COLO829 (cell line): Measurements from ENCODE around the gene ZDHHC24.
"Not testable (repeated sequence)": the region's sequence is repeated elsewhere in the genome, so short reads cannot be mapped to it uniquely, and the experiment has no call there.

Source experiments
- DNase-seq: peaks from one replicate; pipeline ENCODE4 v3.0.0; 2012; ENCODE audit warnings: low spot score

The ZDHHC24 gene, protein sequence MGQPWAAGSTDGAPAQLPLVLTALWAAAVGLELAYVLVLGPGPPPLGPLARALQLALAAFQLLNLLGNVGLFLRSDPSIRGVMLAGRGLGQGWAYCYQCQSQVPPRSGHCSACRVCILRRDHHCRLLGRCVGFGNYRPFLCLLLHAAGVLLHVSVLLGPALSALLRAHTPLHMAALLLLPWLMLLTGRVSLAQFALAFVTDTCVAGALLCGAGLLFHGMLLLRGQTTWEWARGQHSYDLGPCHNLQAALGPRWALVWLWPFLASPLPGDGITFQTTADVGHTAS

DNA sequence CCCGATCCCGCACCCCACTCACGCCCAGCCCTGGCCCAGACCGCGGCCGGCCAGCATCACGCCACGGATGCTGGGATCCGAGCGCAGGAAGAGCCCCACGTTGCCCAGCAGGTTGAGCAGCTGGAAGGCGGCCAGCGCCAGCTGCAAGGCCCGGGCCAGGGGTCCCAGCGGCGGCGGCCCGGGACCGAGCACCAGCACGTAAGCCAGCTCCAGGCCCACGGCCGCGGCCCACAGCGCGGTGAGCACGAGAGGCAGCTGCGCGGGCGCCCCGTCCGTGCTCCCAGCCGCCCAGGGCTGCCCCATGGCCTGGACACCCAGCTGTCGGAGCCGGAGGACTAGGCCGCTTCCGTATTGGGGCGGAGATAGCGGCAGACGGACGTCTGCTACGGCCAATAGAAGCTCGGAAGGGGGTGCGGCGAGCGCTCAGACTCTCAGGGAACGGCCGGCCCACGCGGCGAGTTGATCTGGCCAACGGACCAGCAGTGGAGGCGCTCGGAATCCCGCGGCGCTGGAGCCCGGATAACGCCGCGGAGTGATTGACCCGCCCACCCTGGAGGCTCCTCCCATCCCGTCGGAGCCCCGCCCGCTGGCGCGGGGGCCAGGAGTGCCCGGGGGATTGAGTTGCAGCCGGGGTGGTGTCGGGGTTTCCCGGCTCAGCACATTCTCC, at the start of gene ZDHHC24:
ZDHHC24 (minus strand) TSS at position 348 of the 667 bp plus-strand sequence; CDS start at position 303, 45 bp downstream.
- peak; percentile 95 for DNase-seq

DNA sequence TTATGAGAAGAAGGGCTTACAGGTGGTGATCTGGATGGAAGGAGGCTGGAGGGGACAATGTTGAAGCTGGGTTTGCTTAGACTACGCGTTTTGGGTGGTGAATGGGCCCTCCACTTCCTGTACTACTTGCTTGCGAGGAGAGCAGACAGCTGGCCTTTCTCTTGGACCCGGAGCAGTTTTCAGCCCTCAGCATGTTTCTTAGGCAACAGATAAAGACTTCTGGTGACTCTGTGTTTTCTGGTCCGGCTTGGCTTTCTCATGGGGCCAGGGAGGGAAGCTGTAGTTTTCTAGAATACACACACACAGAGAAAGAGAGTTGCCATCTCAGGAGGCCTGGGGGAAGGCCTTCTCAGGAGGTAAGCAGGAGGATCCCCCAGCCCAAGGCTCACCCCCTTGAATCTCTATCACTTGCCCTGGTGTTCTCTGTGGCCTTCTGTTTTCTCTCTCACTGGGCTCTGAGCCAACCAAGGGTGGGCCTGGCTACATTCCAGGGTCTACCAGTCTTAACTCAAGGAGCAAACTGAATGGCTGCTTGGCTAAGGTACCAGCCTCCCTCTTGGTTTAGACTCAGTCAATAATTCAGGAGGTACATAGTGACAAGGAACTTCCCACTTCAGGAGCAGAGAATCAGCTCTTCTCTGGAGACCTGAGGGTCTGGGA, 49.5 kb upstream of the ZDHHC24 start:
- no peak for DNase-seq

DNA sequence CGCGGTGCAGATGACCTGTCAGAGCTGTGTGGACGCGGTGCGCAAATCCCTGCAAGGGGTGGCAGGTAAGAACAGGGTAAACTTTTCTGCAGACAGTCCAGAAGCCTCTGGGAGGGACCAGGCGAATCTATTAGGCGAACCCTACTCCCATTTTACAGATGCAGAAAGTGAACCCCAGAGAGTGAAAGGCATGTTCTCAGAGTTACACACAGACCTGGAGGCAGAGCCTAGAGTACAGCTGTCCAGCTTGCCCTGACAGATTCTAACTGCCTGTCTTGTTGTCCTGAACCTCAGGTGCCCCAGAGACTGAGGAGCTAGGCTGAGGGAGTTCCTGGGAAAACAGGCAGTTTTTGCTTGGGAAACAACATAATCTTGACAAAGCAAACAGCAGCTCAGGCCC, 47.8 kb upstream of the ZDHHC24 start:
- no peak for DNase-seq

DNA sequence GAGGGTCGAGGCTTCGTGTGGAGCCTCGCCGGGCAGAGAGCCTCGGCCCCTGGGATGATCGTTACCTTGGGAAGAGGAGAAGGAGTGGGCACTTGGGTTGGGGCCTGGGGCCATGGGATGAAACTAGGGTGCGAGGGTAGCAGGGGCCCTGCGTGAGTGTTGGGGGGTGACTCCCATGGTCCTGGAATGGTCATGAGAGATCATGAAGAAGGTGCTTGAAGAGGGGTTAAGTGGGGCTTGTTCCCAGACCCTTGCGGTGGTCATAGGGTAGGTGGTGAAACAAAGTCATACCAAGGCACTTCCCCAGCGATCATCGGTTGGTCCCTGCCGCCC, 47.4 kb upstream of the ZDHHC24 start:
- no peak for DNase-seq

DNA sequence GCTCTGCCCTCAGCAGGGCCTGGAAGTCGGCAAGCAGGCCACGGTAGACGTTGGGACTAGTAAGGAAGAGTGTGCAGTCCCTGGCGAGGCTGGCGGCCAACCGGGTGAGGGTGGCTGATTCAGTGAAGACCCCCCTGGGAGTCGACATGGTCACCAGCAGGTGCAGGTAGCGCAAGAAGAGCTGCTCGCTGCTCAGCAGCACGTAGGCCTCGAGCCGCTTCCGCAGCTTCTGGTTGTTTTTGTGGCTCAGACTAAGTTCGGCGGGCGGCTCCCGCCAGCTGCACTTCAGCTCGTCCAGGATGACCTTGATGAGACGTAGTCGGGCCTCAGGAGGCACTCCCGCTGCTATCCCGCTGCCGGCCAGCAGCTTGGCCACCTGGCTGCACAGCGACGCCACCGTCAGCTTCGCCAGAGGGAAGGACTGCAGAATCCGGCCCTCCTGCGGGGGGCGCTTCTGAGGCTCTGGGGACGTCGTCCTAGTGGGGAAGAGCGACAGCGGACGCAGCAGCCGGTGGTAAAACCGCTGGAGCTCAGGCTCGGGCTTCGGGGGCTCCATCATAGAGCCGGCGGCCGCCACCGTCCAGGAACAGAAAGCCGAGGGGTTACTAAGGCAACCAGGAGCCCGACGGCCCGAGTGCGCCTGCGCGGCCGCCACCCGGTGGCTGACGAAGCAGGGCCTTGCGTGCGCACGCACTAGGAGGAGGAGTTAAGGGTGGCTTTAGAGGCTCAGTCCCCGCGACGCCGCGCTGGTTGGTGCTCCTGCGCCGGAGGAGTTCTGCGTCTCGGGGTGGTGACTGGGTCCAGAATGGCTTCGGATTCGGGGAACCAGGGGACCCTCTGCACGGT, 46.8 kb upstream of the ZDHHC24 start, which contains the start of the genes CCDC87 and CCS:
CCDC87 (minus strand) TSS at position 607 of the 846 bp plus-strand sequence; CDS start at position 559, 48 bp downstream.
CCS (plus strand) TSS at position 729 of the 846 bp plus-strand sequence; CDS start at position 806, 77 bp downstream.
- peak; percentile 100 for DNase-seq

DNA sequence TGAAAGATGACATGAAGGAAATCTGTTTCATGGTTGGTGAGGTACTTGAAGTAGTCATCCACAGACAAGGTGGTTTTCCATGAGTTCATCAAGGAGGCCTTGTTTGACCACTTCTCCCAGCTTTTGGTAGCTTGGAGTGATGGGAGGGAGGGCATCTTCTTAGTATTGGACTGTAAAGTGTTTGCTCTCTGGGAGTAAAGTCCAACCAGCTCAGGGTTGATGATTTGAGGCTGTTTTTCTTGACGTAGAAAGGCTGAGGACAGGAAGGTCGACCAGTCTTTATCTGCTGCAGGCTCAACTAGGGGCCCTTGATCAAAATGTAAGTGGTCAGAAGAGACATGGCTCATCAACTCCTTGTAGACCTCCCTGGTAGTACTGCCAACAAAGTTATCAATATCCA, 45.3 kb upstream of the ZDHHC24 start:
- no peak for DNase-seq

DNA sequence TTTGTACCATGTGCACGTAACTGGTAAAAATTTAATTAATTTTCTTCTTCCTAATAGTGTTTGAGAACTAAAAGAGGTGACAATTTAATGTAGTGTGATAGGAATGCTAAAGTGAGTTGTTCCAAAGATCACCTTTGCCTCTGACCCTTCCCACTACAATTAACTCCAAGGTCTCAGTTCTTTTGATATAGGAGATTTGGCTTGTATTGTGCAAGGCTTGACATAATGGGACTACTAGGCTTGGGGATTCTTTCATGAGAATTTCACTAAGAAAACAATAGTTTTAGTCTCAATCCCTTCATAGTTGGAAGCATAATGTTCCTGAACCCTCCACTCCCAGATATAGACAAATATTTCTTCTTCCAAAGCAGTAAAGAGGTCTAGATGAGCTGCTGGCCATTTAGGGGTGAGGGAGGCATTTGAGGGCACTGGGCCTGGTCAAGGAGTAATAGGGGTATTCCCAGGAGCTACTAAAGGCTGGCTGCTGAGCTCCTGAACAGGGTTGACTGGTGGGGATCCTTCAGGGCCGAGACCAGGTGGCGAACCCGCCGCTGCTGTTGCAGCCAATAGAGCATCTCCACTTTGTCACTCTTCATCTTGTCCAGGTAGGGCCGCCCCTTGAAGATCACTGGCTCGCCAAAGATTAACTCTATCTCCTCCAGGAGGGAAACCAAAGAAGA, 44.3 kb upstream of the ZDHHC24 start:
- DNase-seq: no peak

DNA sequence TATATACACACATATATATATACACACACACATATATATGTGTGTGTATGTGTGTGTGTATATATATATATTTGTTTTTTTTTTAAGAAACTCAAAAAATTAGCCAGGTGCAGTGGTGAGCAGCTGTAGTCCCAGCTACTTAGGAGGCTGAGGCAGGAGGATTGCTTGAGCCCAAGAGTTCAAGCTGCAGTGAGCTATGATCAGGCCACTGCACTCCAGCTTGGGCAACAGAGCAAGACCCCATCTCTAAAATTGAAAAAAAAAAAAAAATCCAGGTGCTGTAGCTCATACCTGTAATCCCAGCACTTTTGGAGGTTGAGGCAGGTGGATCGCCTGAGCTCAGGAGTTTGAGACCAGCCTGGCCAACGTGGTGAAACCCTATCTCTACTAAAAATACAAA, 43.5 kb upstream of the ZDHHC24 start:
- DNase-seq: not testable (repeated sequence)

DNA sequence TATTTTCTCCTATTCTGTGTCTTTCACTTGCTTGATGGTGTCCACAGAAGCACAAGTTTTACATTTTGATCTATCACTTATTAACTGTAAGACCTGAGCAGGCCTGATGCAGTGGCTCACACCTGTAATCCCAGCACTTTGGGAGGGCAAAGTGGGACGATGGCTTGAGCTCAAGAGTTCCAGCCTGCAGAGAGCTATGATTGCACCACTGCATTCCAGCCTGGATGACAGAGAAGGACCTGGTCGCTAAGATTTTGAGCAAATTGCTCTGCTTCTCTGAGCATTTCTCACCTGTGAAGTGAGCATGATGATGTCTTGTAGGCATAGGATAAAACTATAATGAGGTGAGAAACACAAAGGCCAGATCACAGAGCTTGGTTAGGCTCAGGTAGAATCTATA, 40.3 kb upstream of the ZDHHC24 start:
- no peak for DNase-seq

DNA sequence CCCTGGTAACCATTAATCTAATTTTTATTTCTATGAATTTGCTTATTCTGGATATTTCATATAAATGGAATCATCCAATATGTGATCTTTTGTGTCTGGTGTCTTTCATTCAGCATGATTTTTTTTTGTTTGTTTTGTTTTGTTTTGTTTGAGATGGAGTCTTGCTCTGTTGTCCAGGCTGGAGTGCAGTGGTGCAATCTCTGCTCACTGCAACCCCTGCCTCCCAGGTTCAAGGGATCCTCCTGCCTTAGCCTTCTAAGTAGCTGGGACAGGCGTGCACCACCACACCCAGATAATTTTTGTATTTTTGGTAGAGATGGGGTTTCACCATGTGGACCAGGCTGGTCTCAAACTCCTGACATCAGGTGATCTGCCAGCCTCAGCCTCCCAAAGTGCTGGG, 39.6 kb upstream of the ZDHHC24 start:
- not testable (repeated sequence) for DNase-seq

DNA sequence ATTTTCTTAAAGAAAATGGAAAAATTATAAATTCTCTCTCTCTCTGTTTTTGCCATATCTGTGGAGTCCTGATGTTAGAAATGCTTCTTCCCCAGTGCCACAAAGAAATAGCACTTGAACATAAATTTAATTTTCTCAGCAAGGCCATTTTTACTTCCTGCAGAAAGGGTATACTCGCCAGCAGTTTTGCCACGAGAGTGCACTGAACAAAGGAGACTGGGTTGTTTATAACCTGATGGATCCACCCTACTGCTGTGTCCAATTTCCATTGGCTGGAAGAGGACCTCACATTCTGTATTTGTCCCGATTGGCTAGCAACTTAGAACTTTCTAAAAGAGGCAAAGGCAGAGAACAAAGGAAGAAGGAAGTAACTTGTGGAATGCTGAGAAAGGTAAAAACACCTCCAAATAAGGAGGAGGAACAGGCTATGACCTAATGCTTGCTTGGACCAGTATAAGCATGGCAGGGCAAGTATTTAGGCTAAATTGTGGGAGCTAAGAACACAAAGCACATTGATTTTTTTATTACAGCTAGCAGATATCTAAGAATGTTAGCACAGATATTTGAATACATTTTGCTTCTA, 36.8 kb upstream of the ZDHHC24 start:
- not testable (repeated sequence) for DNase-seq

DNA sequence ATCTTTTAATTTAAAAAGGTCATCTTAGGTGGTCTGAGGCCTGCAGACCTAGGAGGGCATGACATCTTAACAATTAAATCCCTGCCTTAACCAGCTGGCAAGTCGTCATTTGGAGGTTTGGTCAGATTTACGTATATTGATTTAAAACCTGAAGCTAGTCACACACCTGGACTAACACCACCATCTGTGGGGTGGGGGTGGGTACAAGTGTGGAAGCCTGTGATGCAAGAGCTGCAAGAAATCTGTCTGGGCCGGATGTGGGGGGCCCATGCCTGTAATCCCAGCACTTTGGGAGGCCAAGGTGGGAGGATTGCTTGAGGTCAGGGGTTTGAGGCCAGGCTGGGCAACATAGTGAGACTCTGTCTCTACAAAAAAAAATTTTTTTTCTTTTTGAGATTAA, 35.4 kb upstream of the ZDHHC24 start:
- DNase-seq: no peak

DNA sequence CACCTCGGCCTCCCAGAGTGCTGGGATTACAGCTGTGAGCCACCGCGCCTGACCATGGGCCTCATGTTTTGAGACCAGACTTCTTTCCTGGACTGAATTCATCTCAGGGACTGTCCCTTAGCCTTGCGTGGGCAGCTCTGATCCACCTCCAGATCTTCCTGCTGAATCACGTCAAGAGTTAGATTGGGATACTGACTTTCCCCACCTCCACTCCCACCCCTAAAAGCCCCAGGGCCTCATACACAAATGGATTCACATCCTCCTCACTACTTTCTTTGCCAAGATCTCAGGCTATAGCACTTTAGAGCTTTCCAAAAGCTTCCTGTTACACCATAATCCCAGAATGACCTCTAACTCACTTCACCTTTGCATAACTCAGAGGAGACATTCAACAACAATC, 35.0 kb upstream of the ZDHHC24 start:
- no peak for DNase-seq

DNA sequence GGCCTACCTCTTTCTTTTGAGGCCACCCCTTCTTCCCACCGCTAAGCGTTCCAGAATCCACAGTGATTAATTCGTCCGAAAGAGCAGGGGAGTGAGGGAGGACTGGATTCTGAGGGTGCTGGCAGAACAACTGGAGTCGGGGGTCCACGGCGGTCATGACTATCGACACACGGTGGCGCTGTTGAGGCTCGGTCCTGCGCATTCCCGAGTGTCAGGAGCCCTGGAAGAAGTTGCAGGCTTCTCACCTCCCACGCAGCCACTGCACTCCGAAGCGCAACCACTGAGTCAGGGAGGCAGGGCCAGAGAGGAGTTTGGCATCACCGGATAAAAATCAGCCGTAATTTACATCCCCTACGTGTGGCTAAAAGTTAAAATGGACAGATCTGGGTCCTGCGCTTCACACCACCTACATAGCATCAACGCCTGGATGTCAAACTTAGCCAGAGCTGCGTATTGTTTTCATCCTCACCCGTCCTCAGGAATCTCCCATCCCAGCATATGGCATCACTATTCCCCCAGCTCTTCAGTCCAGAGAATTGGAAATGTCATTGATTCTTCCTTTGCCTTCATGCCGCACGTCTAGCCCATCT, 33.3 kb upstream of the ZDHHC24 start:
- DNase-seq: peak; percentile 77

DNA sequence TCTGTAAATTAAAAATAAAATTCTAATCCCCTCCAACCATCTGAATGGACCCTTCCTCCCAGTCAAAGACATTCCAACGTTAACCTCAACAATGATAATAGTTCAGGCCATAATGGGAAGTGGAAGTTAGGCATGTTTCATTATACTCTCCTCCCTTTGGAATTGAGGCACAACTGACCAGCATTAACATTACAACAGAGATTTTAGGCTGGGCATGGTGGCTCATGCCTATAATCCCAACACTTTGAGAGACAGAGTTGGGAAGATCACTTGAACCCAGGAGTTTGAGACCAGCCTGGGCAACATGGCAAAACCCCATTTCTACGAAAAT, 25.0 kb upstream of the ZDHHC24 start:
- DNase-seq: no peak

DNA sequence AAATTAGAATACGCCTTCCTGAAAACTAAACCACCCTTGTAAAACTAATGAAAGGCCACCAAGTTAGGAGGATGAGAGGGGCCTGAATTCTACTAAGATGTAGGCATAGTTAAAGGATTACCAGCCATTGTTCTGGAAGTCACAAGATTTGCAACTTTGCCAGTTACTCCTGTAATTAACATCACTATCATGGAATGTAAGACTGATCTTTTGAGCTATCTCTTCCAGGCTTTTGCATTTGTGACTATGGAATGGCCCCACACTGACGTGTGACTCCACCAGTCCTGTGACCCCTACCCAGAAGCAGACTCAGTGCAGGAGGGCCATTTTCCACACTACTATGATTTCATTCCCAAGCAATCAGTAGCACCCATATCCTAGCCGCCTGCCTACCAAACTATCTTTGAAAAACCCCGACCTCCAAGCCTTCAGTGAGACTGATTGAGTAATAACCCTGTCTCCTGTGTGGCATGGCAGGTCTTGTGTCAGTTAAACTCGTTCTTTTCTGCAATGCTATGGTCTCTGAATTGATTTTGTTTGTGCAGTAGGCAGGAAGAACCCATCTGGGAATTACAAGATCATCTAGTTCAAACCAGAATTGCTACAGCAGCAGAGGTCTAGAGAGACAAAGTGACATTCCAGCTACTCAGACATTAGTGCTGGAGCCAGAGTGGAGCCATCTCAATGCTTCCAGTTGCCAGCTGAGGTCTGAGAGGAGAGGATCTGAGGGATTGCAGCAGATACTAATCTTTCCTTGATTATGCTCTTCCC, 24.4 kb upstream of the ZDHHC24 start:
- DNase-seq: no peak

DNA sequence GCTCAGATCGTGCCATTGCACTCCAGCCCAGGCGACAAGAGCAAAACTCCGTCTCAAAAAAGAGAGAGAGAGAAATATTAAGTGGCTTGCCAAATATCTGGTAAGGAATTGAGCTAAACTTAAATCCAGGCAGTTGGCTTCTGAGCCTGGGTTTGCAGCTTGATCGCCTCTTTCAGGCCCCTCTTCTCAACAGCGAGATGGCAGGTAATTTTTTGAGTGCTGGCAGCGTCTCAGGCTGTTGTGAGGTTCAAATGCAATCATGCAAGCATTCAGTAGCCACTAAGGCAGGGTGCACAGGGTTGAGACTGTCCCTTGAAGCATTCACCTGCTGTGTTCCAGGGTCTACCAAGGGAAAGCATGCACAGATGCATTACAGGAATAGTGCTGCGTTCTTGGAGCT, 23.2 kb upstream of the ZDHHC24 start:
- no peak for DNase-seq

DNA sequence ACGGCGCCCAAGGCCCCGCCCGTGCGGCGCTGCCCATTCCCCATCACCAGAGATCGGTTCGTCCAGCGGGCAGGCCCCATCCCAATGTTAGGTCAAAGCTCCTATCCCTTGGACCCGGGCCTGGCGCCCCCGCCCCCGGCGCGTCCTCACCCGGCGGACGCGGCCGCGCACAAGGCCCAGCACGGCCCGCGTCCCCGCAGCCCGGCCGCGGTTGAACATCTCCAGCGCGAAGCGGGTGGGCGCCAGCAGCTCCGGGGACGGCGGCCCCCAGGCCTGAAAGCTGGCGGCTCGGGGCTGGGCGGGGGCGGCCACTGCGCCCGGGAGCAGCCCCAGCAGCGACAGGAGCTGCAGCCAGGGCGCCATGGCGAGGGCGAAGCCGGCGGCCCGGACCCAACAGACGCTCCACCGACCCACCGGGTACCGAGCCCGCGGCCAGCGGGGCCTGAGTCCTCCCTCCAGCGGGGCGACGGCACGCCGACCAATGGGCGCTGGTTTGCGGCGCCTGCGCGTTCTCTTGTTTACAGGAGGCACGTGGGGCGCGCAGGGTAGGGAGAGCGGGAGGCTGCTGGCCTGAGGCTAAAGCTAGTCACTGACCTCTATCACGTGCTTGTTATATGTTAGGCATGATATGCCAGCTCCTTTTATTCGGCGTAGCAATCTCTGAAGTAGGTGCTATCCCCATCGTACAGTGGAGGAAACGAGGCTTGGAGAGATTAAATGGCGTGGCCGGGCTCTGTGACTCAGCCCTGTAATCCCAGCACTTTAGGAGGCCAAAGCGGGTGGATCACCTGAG, 22.5 kb upstream of the ZDHHC24 start, which contains the start of gene CTSF:
CTSF (minus strand) TSS at position 483 of the 793 bp plus-strand sequence; CDS start at position 363, 120 bp downstream.
- DNase-seq: peak; percentile 92

DNA sequence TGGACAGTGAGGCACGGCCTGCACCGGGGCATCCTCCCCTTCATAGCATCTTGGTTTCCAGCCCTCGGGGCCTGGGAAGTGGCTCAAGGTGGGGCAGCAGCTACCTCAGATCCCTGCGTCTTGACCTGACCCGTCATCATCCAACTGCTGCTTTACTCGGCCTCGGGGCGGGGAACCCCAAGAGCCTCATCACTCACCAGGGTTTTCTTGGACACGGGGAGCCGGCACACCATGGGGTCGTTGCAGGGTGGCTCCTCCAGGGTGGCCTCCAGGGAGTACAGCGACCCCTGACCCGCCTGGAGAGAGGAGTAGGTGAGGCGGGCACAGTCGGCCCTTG, 21.9 kb upstream of the ZDHHC24 start:
- DNase-seq: no peak
